Large intestine (tissue), 3 donors: Measurements from ENCODE around the gene SLC16A8. TPM values are rescaled to one million over a fixed set of nuclear protein-coding genes. Genes with fewer than 3 reads are reported as not detected.
A peak's percentile ranks its signal among the peaks of the same experiment; 100 is the strongest.

ENCODE experiments used
- DNase-seq, 2 donors: peaks; one replicate each; pipeline versions ENCODE4 v3.0.0 to v3.0.0-alpha.2; 2013
- H3K27ac ChIP-seq: one replicate; pipeline ENCODE4 v1.5.1; 2013; ENCODE audit warnings: low read length
- H3K27me3 ChIP-seq: 2 replicates; pipeline ENCODE4 v1.6.1; 2013; ENCODE audit warnings: low read length; ENCODE audit not compliant: control insufficient read depth, insufficient read depth
- H3K36me3 ChIP-seq: 2 replicates; pipeline ENCODE4 v1.6.1; 2013; ENCODE audit warnings: low read length; ENCODE audit not compliant: control insufficient read depth, insufficient read depth
- H3K4me1 ChIP-seq: one replicate; pipeline ENCODE4 v1.6.1; 2013; ENCODE audit warnings: low read length; ENCODE audit not compliant: control insufficient read depth, insufficient read depth
- H3K4me3 ChIP-seq: one replicate; pipeline ENCODE4 v1.5.1; 2013; ENCODE audit warnings: low read length
- H3K9me3 ChIP-seq: one replicate; pipeline ENCODE4 v1.6.1; 2013; ENCODE audit warnings: mild to moderate bottlenecking, low read depth, low read length, moderate library complexity; ENCODE audit not compliant: control insufficient read depth
- WGBS: methylation state at CpG from one replicate; pipeline ENCODE4 v1.1.5; 2013; ENCODE audit warnings: low lambda C conversion rate; ENCODE audit not compliant: insufficient coverage; 5-methylcytosine and 5-hydroxymethylcytosine counted together
- polyA plus RNA-seq: library from polyadenylated mRNA; unstranded; fragments of 120-200 nt; gene quantifications from one replicate; pipeline ENCODE4 v1.2.1, GENCODE V29; 2013

The SLC16A8 gene
- polyA plus RNA-seq, 1 donor = 2.3 TPM

DNA sequence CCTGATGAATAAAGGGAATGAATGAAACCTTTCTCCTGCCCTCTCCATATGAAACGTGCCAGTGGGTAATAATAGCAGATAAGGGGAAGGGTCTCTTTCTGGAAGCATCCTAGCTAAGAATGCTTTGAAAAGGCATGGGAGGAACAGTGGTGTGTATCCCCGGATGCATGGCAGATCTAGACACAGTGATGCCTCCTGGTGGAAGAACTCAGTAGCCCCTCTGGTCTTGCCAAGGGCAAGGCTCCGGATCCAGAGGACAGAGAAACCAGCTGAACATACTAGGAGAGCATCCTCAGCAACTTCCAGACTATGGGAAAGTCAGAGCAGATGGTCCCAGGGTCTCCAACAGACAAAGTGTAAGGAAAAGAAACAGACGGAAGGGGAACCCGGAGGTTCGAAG lies 20.1 kb upstream of the SLC16A8 start:
- Histone ChIP-seq H3K4me3 (no peak overlapping the region), H3K9me3 (no peaks in the 10 kb centered on the region), H3K36me3 (peaks cover 54% of the 10 kb centered on the region), H3K27me3 (no peaks in the 10 kb centered on the region), H3K27ac (no peak overlapping the region), H3K4me1 (peaks cover 33% of the 10 kb centered on the region)
- DNase-seq = no peak
- WGBS = no CpG with 5 or more reads among the region's 6 CpGs

DNA sequence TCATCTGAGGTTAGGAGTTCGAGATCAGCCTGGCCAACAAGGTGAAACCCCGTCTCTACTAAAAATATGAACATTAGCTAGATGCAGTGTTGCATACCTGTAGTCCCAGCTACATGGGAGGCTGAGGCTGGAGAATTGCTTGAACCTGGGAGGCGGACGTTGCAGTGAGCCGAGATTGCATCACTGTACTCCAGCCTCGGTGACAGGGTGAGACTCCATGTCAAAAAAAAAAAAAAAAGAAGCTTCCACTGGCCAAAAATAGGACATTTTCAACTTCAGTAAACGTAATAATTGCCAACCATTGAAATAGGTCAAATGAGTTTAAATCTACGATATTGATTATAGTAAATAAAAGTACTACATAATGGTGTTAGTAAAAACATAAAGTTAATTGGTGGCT lies 19.7 kb upstream of the SLC16A8 start:
- Histone ChIP-seq H3K4me1 (peaks cover 33% of the 10 kb centered on the region), H3K9me3 (no peaks in the 10 kb centered on the region), H3K27me3 (no peaks in the 10 kb centered on the region), H3K4me3 (no peak overlapping the region), H3K27ac (no peak overlapping the region), H3K36me3 (peaks cover 51% of the 10 kb centered on the region)
- WGBS = 75% methylated on average over 4 of the region's 8 CpGs
- DNase-seq = no peak

DNA sequence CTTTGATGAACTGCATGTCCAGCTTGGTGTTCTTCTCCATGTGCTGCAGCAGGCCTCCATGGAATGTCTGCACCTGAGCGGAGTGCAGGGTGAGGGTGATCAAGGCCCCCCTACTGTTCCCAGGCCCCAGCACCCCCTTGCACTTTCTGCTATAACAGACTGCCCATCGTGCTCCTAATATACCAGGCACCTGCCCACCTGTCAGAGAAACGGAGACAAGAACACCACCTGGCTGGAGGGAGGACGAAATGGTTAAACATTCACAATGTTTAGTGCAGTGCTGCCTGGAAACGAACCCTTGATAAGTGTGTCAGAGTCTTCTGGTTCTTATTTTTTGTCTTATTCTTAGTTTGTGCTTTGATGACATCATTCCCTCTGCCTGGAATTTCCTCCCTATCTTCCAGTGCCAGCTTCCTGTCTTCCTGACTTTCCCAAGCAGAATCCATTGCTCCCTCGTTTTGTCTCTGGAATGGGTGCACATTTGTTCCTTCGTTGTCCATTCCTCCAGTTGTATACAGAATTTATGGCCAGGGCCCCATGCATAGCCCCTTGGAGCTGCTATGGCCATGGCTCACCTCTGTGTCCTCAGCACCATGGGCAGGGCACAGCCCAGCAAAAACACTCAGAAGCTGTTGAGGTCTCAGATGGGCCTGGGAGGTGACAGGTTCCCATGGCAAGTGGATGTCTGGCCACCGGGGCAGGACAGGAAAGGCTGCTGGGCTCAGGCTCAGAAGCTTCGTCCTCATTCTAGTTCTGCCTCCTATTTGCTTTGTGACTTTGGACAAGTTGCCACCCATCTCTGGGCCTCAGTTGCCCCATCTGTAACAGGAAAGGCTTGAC lies 14.6 kb upstream of the SLC16A8 start:
- H3K36me3 ChIP-seq = peaks cover 53% of the 10 kb centered on the region
- 0% methylated on average over 2 of the region's 9 CpGs for WGBS
- peaks cover 29% of the 10 kb centered on the region for H3K4me1 ChIP-seq
- DNase-seq = peak in 1 of 2 donors; percentile 82
- H3K4me3 ChIP-seq = no peak overlapping the region
- H3K27ac ChIP-seq = peak overlapping the region; percentile 81
- H3K9me3 ChIP-seq = no peaks in the 10 kb centered on the region
- H3K27me3 ChIP-seq = no peaks in the 10 kb centered on the region

DNA sequence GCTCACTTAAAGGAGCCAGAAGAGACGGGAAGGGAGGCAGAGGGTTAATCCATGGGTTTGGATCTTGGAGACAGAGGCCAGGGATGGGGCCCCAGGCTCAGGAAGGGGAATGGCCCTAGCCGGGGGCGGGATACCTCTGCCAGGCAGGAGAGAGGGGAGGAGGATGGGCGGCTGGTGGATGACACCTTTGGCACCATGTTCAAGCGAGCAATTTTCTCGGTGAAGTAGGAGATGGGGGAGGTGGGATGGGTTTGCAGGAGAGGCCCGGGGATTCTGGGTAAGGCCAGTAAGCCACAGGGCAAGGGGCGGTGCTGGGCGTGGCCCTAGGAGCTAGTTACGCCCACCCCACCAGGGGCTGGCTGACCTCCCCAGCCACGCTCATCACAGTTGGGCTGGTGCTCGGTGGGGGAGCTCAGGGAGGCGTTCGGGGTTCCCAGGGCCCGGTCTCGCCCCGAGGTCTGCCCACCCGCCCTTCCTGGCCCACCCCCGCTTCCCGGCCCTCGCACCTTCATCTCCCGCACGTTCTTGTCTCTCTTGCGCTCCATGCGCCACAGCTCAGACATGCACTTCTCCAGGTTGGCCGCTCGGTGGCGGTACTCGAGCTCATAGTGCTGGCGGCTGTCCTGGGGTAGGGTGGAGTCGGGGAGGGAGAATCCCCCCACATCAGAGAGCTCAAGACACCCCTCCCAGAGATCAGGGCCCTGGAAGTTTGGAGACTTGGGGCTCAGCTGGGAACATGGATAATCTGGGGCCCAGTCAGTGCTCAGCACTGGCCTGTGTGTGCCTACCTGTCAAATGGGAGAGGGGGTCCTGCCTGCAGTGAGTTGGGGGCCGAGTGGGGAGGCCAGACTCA lies 13.8 kb upstream of the SLC16A8 start:
- no peaks in the 10 kb centered on the region for H3K27me3 ChIP-seq
- H3K4me3 ChIP-seq = no peak overlapping the region
- no peaks in the 10 kb centered on the region for H3K9me3 ChIP-seq
- DNase-seq = peak in 1 of 2 donors; percentile 37
- H3K36me3 ChIP-seq = peaks cover 57% of the 10 kb centered on the region
- H3K4me1 ChIP-seq = peaks cover 29% of the 10 kb centered on the region
- peak overlapping the region; percentile 81 for H3K27ac ChIP-seq
- WGBS = no CpG with 5 or more reads among the region's 32 CpGs

DNA sequence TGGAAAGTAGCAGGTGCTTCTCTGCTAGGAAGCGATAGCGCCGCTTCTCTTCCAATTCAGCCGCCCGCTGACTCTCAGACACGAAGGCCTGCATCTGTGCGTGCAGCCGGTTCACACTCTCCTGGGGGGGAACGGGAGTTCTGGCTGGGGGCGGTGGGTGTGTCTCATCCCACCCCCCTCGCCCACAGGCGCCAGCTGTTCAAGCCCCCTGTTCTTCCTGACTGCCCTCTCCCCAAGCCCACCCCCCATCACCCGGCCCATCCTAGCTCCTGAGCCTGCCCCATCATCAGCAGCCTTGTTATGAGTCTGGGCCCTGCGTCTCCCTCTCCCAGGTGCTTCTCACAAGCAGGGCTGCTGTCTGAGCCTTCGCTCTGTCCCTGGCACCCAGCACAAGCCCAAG lies 13.1 kb upstream of the SLC16A8 start:
- Histone ChIP-seq H3K27me3 (no peaks in the 10 kb centered on the region), H3K4me3 (no peak overlapping the region), H3K36me3 (peaks cover 61% of the 10 kb centered on the region), H3K4me1 (peaks cover 26% of the 10 kb centered on the region), H3K9me3 (no peaks in the 10 kb centered on the region), H3K27ac (no peak overlapping the region)
- DNase-seq = no peak
- WGBS = no CpG with 5 or more reads among the region's 15 CpGs

DNA sequence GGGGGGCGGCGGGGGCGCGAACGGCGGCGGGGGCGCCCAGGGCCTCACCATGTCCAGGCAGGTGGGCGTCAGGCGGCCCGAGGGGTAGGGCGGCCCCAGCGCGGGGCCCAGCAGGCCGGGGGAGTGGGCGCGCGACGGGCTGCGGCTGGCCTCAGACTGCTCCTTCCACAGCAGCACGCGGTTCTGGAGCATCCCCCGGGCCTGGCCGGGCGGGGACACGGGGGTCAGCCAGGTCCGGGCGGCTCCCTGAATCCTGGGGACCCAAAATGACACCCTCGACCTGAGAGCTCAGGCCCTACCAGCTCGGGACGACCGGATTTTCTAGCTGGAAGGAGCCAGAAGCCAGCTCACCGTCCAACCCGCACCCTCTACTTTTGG lies 5.5 kb upstream of the SLC16A8 start:
- H3K36me3 ChIP-seq = peaks cover 71% of the 10 kb centered on the region
- H3K4me3 ChIP-seq = no peak overlapping the region

DNA sequence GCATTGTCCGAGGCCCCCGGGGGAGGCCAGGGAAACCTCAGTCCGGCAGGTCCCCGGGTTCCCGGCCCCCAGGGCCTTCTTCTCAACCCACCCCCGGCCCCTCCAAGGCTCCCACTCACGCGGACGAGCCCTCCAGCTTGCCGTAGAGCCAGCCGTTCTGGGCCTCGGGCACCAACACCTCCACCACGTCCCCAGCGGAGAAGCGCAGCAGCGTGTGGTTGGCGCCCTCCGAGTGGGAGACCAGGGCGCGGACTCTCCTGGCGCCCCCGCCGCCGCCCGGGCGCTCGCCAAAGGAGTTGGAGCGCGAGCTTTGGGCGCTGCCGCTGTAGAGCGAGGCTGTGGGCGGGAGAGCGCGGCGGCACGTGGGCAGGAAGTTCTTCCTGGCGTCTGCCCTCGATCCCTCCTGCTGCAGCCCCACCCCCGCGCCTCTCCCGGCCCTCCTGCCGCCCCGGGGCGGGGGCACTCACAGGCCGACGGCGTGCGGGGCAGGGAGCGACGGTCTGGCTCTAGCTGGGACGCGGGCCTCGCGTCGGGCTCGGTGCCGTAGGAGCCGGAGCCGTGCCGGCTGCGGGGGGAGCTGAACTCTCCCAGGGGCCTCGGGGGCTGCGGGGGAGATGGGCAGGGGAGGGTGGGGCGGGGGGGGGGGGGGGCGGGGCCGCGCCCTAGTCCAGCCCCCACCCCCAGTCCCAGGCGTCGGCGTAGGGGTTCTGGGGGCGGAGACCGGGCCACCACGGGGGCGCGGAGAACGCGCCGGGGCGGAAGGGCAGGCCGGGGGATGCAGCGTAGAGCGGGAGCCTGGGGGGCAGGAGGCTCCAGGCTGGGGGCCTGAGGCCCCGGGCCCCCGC lies 4.9 kb upstream of the SLC16A8 start:
- DNase-seq = no peak
- Histone ChIP-seq H3K4me3 (no peak overlapping the region), H3K27ac (no peak overlapping the region), H3K9me3 (no peaks in the 10 kb centered on the region), H3K4me1 (no peaks in the 10 kb centered on the region), H3K36me3 (peaks cover 66% of the 10 kb centered on the region), H3K27me3 (peaks cover 10% of the 10 kb centered on the region)
- WGBS = no CpG with 5 or more reads among the region's 85 CpGs

More for the DNA sequence above, 5.5 kb upstream of the SLC16A8 start:
- no peak overlapping the region for H3K27ac ChIP-seq
- H3K27me3 ChIP-seq = peaks cover 10% of the 10 kb centered on the region
- no peaks in the 10 kb centered on the region for H3K4me1 ChIP-seq
- DNase-seq = no peak
- H3K9me3 ChIP-seq = no peaks in the 10 kb centered on the region
- WGBS = no CpG with 5 or more reads among the region's 34 CpGs

DNA sequence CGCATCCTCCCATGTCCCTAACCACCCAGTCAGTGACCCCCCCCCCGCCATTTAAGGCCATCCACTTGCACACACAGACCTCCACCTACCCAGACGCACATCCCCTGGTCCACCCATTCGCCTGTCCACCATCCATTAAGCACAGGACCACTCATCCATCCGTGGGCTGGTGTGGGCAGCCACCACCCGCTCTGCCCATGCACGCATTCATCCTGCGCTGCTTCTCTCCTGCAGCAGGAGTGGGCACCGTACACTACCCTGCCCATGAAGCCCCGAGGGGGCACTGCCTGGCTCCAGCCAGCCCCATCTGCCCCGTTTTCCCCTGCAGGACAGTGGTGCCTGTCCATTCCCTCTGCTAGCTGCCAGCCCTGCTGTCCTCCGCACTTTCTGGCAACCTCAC lies 3.9 kb upstream of the SLC16A8 start:
- peaks cover 19% of the 10 kb centered on the region for H3K27me3 ChIP-seq
- H3K4me1 ChIP-seq = no peaks in the 10 kb centered on the region
- no peak overlapping the region for H3K4me3 ChIP-seq
- no peaks in the 10 kb centered on the region for H3K9me3 ChIP-seq
- peaks cover 57% of the 10 kb centered on the region for H3K36me3 ChIP-seq
- DNase-seq = no peak
- no peak overlapping the region for H3K27ac ChIP-seq
- WGBS = no CpG with 5 or more reads among the region's 12 CpGs

DNA sequence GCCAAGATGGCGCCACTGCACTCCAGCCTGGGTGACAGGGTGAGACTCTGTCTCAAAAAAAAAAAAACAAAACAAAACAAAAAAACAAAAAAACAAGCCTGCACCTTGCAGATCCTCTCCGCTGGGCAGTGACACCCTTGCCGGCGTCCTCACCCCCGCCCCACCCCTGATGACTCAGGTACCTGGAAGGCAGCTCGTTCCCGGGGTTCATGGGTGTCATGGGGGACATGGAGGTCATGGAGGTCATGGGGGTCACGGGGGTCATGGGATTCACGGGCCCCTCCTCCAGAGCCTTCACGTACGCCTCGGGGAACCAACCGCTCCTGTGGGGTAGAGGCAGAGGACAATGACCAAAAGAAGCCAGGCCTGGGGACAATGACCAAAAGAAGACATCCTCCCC lies 3.0 kb upstream of the SLC16A8 start:
- DNase-seq = no peak
- no CpG with 5 or more reads among the region's 13 CpGs for WGBS
- Histone ChIP-seq H3K27ac (no peak overlapping the region), H3K9me3 (peaks cover 6% of the 10 kb centered on the region), H3K4me1 (peaks cover 6% of the 10 kb centered on the region), H3K4me3 (no peak overlapping the region), H3K36me3 (peaks cover 52% of the 10 kb centered on the region), H3K27me3 (peaks cover 28% of the 10 kb centered on the region)
